ENCODE results near the gene GOLGA3. TPM values are rescaled to one million over a fixed set of nuclear protein-coding genes. Genes with fewer than 3 reads are reported as not detected.

The GOLGA3 gene
- total RNA-seq, 1 experiment from 2014 or later, result 21.3 TPM

- DNase-seq, result no peak
- H3K36me3 ChIP-seq (replicated peaks; ENCODE audit: control insufficient read depth, insufficient read depth, low read length), result peaks cover 56% of the 10 kb centered on the region
- no peaks in the 10 kb centered on the region for H3K27me3 ChIP-seq (ENCODE audit: control insufficient read depth, insufficient read depth, low read length)
- H3K4me3 ChIP-seq (ENCODE audit: insufficient read depth, low read depth, low read length), result no peak overlapping the region
Observed at GRCh38 chr12:132741620-132742019, 87.0 kb downstream of the GOLGA3 start.

DNA sequence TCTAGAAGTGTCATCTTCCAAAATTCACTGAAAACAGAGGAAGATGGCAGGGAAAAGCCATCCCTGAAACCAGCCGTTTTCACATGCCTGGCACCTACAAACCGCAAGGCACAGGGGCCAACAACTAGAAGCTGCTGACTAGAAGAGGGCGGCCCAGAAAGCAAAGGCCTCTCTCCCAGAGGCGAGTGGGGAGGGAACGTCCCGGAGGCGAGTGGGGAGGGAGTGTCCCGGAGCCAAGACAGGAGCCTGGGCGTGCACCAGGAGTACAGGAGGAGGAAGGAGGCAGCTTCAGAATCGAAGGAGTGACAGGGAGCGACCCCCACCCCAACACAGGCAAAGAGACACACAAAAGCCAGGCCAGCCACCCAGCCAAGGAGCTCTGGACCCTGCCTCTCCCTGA is 88.0 kb downstream of the GOLGA3 start:
- no peak for DNase-seq

GRCh38 chr12:132740313-132740646 is 88.4 kb downstream of the GOLGA3 start:
- no peak for DNase-seq
- no peaks in the 10 kb centered on the region for H3K27me3 ChIP-seq (ENCODE audit: control insufficient read depth, insufficient read depth, low read length)
- peaks cover 57% of the 10 kb centered on the region for H3K36me3 ChIP-seq (replicated peaks; ENCODE audit: control insufficient read depth, insufficient read depth, low read length)
- no peak overlapping the region for H3K4me3 ChIP-seq (ENCODE audit: insufficient read depth, low read depth, low read length)

More for the DNA sequence above, 88.0 kb downstream of the GOLGA3 start:
- H3K4me3 ChIP-seq (ENCODE audit: insufficient read depth, low read depth, low read length), result no peak overlapping the region
- H3K36me3 ChIP-seq (replicated peaks; ENCODE audit: control insufficient read depth, insufficient read depth, low read length), result peaks cover 59% of the 10 kb centered on the region
- no peaks in the 10 kb centered on the region for H3K27me3 ChIP-seq (ENCODE audit: control insufficient read depth, insufficient read depth, low read length)

DNA sequence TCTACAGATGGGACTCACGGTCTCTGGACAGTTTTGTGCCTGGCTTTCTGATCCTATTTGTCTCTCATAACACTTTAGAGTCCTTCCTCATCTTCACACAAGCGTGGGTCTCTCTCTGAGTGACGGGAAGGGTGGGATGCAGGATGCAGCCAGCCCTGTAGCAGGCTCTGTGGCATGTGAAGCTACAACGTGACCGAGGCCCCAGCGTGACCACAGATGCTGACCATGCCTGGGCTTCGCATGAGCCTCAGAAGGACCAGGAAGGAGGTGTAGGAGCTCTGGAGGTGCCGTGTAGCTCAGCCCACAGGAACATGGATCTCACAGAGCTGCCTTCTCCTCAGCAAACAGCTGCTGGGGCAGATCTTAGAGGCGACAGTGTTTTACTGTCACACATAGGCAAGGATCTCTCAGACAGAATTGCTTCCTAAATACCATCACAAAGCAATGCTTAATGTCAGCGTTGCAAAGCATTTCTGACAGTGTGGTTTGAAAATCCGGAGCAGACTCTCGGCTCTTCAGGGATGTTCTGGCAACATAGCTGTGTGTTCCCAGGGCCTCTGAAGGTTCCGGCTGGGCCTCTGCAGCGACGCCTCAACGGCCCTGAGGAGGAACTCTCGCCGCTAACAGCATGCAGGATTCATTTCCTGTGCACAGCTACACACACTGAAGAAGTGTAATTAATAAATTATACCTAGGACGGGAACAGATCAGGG is 88.9 kb downstream of the GOLGA3 start:
- H3K4me3 ChIP-seq (ENCODE audit: insufficient read depth, low read depth, low read length), result no peak overlapping the region
- peaks cover 61% of the 10 kb centered on the region for H3K36me3 ChIP-seq (replicated peaks; ENCODE audit: control insufficient read depth, insufficient read depth, low read length)
- no peaks in the 10 kb centered on the region for H3K27me3 ChIP-seq (ENCODE audit: control insufficient read depth, insufficient read depth, low read length)
- DNase-seq, result no peak

- H3K4me3 ChIP-seq (ENCODE audit: insufficient read depth, low read depth, low read length), result no peak overlapping the region
- H3K36me3 ChIP-seq (replicated peaks; ENCODE audit: control insufficient read depth, insufficient read depth, low read length), result peaks cover 64% of the 10 kb centered on the region
- no peak for DNase-seq
- H3K27me3 ChIP-seq (ENCODE audit: control insufficient read depth, insufficient read depth, low read length), result no peaks in the 10 kb centered on the region
Observed at GRCh38 chr12:132736913-132737312, 91.8 kb downstream of the GOLGA3 start.

GRCh38 chr12:132736378-132736777 is 92.3 kb downstream of the GOLGA3 start:
- H3K27me3 ChIP-seq (ENCODE audit: control insufficient read depth, insufficient read depth, low read length), result no peaks in the 10 kb centered on the region
- peaks cover 64% of the 10 kb centered on the region for H3K36me3 ChIP-seq (replicated peaks; ENCODE audit: control insufficient read depth, insufficient read depth, low read length)
- H3K4me3 ChIP-seq (ENCODE audit: insufficient read depth, low read depth, low read length), result no peak overlapping the region
- DNase-seq, result no peak

GRCh38 chr12:132735496-132735895 is 93.2 kb downstream of the GOLGA3 start:
- Histone ChIP-seq H3K4me3 (ENCODE audit: insufficient read depth, low read depth, low read length) (no peak overlapping the region), H3K27me3 (ENCODE audit: control insufficient read depth, insufficient read depth, low read length) (no peaks in the 10 kb centered on the region), H3K36me3 (replicated peaks; ENCODE audit: control insufficient read depth, insufficient read depth, low read length) (peaks cover 60% of the 10 kb centered on the region)
- peak; percentile 47 for DNase-seq

DNA sequence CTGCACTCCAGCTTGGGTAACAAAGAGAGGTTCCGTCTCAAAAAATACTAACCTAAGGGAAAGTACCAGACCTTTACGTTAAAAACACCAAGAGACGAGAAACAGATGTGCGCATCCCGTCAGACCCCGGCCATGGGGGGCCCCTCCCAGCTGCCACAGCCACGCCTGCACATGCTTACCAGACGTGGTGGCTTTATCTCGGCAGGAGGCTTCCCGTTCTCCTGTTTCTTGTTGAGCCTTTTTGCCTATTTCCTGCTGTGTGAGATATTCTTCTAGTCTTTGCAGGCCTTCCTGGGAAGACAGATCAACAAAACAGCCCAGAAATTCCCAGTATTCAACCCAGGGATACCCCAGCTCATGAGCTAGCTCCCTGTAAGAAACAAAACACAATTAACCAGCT is 94.5 kb downstream of the GOLGA3 start:
- H3K4me3 ChIP-seq (ENCODE audit: insufficient read depth, low read depth, low read length), result no peak overlapping the region
- no peaks in the 10 kb centered on the region for H3K27me3 ChIP-seq (ENCODE audit: control insufficient read depth, insufficient read depth, low read length)
- no peak for DNase-seq
- H3K36me3 ChIP-seq (replicated peaks; ENCODE audit: control insufficient read depth, insufficient read depth, low read length), result peaks cover 48% of the 10 kb centered on the region

GRCh38 chr12:132731574-132731973 is 97.1 kb downstream of the GOLGA3 start:
- H3K36me3 ChIP-seq (replicated peaks; ENCODE audit: control insufficient read depth, insufficient read depth, low read length), result peaks cover 53% of the 10 kb centered on the region
- H3K27me3 ChIP-seq (ENCODE audit: control insufficient read depth, insufficient read depth, low read length), result no peaks in the 10 kb centered on the region
- H3K4me3 ChIP-seq (ENCODE audit: insufficient read depth, low read depth, low read length), result no peak overlapping the region
- DNase-seq, result no peak

DNA sequence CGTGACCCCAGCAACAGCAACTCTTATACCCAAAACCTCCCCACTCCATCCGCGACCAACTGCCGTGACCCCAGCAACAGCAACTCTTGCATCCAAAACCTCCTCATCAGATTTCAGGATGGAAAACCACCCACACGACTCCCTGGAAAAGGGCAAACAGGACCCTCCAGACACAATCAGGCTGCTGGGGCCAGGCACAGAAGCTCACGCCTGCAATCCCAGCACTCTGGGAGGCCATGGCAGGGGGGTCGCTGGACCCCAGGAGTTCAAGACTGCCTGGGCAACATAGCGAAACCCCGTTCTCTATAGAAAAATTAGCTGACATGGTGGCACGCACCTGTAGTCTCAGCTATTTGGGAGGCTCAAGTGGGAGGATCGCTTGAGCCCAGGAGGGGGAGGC is 98.3 kb downstream of the GOLGA3 start:
- DNase-seq, result peak; percentile 22
- Histone ChIP-seq H3K27me3 (ENCODE audit: control insufficient read depth, insufficient read depth, low read length) (no peaks in the 10 kb centered on the region), H3K36me3 (replicated peaks; ENCODE audit: control insufficient read depth, insufficient read depth, low read length) (peaks cover 51% of the 10 kb centered on the region), H3K4me3 (ENCODE audit: insufficient read depth, low read depth, low read length) (no peak overlapping the region)

DNA sequence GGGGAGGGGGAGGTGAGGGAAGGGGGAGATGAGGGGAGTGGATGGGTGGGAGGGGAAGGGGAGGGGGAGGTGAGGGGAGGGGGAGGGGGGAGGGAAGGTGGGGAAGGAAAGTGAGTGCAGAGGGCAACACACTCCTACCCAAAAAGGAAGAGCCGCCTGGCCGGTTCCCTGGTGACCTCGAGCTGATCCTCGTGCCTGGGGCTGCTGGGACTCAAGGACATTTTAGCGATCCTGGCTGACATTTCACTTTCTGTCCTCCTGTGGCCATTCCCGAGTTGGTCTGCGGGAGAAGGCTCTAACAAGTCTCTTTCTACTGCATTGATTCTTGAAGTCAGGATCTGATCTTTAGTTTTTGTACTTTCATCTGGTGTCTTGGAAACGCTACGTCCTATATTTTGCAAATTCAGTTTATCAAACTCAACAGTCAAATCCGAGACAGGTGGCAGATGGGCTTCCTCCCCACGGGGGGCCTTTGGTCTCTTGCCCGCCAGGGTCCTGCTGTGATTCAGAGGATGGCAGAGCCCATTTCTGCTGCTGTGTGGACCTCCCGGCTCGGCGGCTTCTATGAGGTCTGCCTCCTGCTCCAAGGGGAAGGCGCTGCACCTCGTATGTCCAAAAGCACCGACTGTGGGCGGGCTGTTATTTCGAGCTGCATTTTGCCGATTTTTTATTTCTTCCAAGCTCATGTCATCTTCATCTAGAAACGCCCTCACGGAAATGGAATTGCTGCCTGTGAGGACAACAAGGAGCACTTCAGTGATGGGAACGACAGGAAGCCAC is 98.9 kb downstream of the GOLGA3 start:
- H3K4me3 ChIP-seq (ENCODE audit: insufficient read depth, low read depth, low read length), result no peak overlapping the region
- peak; percentile 60 for DNase-seq
- peaks cover 45% of the 10 kb centered on the region for H3K36me3 ChIP-seq (replicated peaks; ENCODE audit: control insufficient read depth, insufficient read depth, low read length)
- H3K27me3 ChIP-seq (ENCODE audit: control insufficient read depth, insufficient read depth, low read length), result no peaks in the 10 kb centered on the region

- no peak for DNase-seq
- Histone ChIP-seq H3K27me3 (ENCODE audit: control insufficient read depth, insufficient read depth, low read length) (no peaks in the 10 kb centered on the region), H3K4me3 (ENCODE audit: insufficient read depth, low read depth, low read length) (no peak overlapping the region), H3K36me3 (replicated peaks; ENCODE audit: control insufficient read depth, insufficient read depth, low read length) (peaks cover 43% of the 10 kb centered on the region)
Observed at GRCh38 chr12:132728502-132728901, 100.2 kb downstream of the GOLGA3 start.

- no peak for DNase-seq
- no peak overlapping the region for H3K4me3 ChIP-seq (ENCODE audit: insufficient read depth, low read depth, low read length)
- peaks cover 37% of the 10 kb centered on the region for H3K36me3 ChIP-seq (replicated peaks; ENCODE audit: control insufficient read depth, insufficient read depth, low read length)
- H3K27me3 ChIP-seq (ENCODE audit: control insufficient read depth, insufficient read depth, low read length), result no peaks in the 10 kb centered on the region
Observed at GRCh38 chr12:132727091-132727794, 101.4 kb downstream of the GOLGA3 start.

DNA sequence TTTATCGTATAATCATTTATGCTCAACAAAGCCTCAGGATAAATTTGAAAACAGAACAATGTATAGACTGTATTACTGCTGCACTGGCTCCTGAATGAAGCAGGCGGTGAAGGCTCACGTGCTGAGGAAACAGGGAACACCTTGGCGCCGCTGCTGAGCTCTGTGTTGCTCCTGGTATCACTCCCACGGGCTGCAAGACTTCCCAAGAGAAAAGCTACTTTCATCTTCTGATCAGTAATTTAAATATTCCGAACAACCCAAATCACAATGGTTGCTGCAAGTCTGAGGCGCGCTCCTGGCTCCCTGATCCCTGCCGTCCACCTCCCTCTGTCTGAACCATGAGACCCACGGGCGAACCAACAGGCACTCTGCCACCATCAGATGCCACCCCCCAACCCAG is 102.3 kb downstream of the GOLGA3 start:
- no peak overlapping the region for H3K4me3 ChIP-seq (ENCODE audit: insufficient read depth, low read depth, low read length)
- H3K36me3 ChIP-seq (replicated peaks; ENCODE audit: control insufficient read depth, insufficient read depth, low read length), result peaks cover 32% of the 10 kb centered on the region
- DNase-seq, result no peak
- no peaks in the 10 kb centered on the region for H3K27me3 ChIP-seq (ENCODE audit: control insufficient read depth, insufficient read depth, low read length)
